Measurements from ENCODE around the gene GAS2. TPM values are rescaled to one million over a fixed set of nuclear protein-coding genes. Genes with fewer than 3 reads are reported as not detected.

The GAS2 gene
- polyA plus RNA-seq, 4 donors: 8.6 to 13.5 (median 10.2) TPM

GRCh38 chr11:22720457-22720856, 54.0 kb downstream of the GAS2 start:
- DNase-seq (ENCODE audit: low read depth in 4 of 4, low spot score in 3 of 4): no peak

GRCh38 chr11:22723274-22723673, 56.9 kb downstream of the GAS2 start:
- DNase-seq (ENCODE audit: low read depth in 4 of 4, low spot score in 3 of 4): no peak

- no peak for DNase-seq (ENCODE audit: low read depth in 4 of 4, low spot score in 3 of 4)
Observed at GRCh38 chr11:22725079-22725478, 58.7 kb downstream of the GAS2 start.

- DNase-seq (ENCODE audit: low read depth in 4 of 4, low spot score in 3 of 4): no peak
Observed at GRCh38 chr11:22728600-22729389, 62.4 kb downstream of the GAS2 start.

- DNase-seq (ENCODE audit: low read depth in 4 of 4, low spot score in 3 of 4): no peak
Observed at GRCh38 chr11:22730319-22730718, 63.9 kb downstream of the GAS2 start.

GRCh38 chr11:22732588-22732987, 66.2 kb downstream of the GAS2 start:
- DNase-seq (ENCODE audit: low read depth in 4 of 4, low spot score in 3 of 4): no peak

- DNase-seq (ENCODE audit: low read depth in 4 of 4, low spot score in 3 of 4): no peak
Observed at GRCh38 chr11:22733475-22734248, 67.3 kb downstream of the GAS2 start.

- no peak for DNase-seq (ENCODE audit: low read depth in 4 of 4, low spot score in 3 of 4)
Observed at GRCh38 chr11:22734628-22735345, 68.4 kb downstream of the GAS2 start.

GRCh38 chr11:22742157-22742613, 75.8 kb downstream of the GAS2 start:
- DNase-seq (ENCODE audit: low read depth in 4 of 4, low spot score in 3 of 4): peak in 1 of 4 donors; percentile 1

GRCh38 chr11:22749536-22749935, 83.1 kb downstream of the GAS2 start:
- DNase-seq (ENCODE audit: low read depth in 4 of 4, low spot score in 3 of 4): no peak

- peak in 1 of 4 donors; percentile 11 for DNase-seq (ENCODE audit: low read depth in 4 of 4, low spot score in 3 of 4)
Observed at GRCh38 chr11:22752908-22753310, 86.5 kb downstream of the GAS2 start.

- DNase-seq (ENCODE audit: low read depth in 4 of 4, low spot score in 3 of 4): no peak
Observed at GRCh38 chr11:22753416-22753815, 87.0 kb downstream of the GAS2 start.

GRCh38 chr11:22761066-22761465, 94.7 kb downstream of the GAS2 start:
- no peak for DNase-seq (ENCODE audit: low read depth in 4 of 4, low spot score in 3 of 4)

- no peak for DNase-seq (ENCODE audit: low read depth in 4 of 4, low spot score in 3 of 4)
Observed at GRCh38 chr11:22763166-22763565, 96.8 kb downstream of the GAS2 start.

- no peak for DNase-seq (ENCODE audit: low read depth in 4 of 4, low spot score in 3 of 4)
Observed at GRCh38 chr11:22764735-22765134, 98.3 kb downstream of the GAS2 start.

- no peak for DNase-seq (ENCODE audit: low read depth in 4 of 4, low spot score in 3 of 4)
Observed at GRCh38 chr11:22768281-22768680, 101.9 kb downstream of the GAS2 start.

GRCh38 chr11:22769081-22769480, 102.7 kb downstream of the GAS2 start:
- no peak for DNase-seq (ENCODE audit: low read depth in 4 of 4, low spot score in 3 of 4)

GRCh38 chr11:22774716-22775115, 108.3 kb downstream of the GAS2 start:
- DNase-seq (ENCODE audit: low read depth in 4 of 4, low spot score in 3 of 4): no peak

GRCh38 chr11:22775248-22775647, 108.8 kb downstream of the GAS2 start:
- no peak for DNase-seq (ENCODE audit: low read depth in 4 of 4, low spot score in 3 of 4)

GRCh38 chr11:22778642-22779041, 112.2 kb downstream of the GAS2 start:
- DNase-seq (ENCODE audit: low read depth in 4 of 4, low spot score in 3 of 4): no peak

GRCh38 chr11:22779850-22780249, 113.4 kb downstream of the GAS2 start:
- DNase-seq (ENCODE audit: low read depth in 4 of 4, low spot score in 3 of 4): no peak

Measured in left renal pelvis (tissue), 4 donors.